ENCODE results near the gene PACS2. TPM values are rescaled to one million over a fixed set of nuclear protein-coding genes. Genes with fewer than 3 reads are reported as not detected.

The PACS2 gene
- total RNA-seq, 3 donors from 2014 or later: 46.0 to 70.9 (median 67.8) TPM

DNA sequence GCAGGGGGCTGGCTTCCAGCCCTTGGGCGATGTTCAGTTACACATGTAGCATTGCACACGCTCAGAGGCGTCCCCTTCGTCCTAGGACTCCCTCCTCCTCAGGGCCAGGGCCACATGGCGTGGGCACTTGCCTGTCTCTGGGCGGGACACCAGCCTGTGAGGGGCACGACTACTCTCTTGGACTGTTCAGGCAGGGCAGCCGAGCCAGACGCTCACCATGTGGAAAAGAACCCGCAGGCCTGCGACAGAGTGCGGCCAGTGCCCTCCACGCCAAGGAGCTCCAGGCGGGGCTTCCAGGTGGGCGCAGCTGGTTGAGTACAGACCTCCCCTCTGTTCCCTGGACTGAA lies 126.0 kb downstream of the PACS2 start:
- Histone ChIP-seq H3K4me1 (no peaks in the 10 kb centered on the region), H3K36me3 (no peaks in the 10 kb centered on the region)
- intact Hi-C loops (cut with DNase I; ENCODE audit: low total_unique reads): no loop called here

DNA sequence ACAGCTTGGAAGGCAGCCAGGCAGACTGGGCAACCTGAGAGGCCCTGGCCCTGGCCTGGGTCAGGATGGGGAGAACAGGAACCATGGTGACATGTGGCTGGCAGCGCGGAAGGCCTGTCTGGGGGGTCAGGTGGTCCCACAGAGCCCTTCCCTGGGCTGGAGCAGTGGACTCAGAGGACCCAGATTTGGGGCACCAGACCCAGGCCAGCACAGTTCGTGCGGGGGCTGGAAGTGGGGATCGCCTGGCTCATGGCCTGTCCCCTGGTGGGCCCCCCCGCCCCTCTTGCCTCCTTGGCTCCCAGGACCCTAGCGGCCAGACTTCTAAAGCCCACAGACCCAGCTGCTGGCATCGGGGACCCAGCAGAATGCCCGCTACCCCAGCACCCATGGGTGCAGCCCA lies 126.4 kb downstream of the PACS2 start:
- no peak for DNase-seq (ENCODE audit: low spot score in 2 of 2)
- Histone ChIP-seq H3K9me3 (no peaks in the 10 kb centered on the region), H3K36me3 (no peaks in the 10 kb centered on the region), H3K27ac (no peak overlapping the region), H3K27me3 (no peaks in the 10 kb centered on the region), H3K4me1 (no peaks in the 10 kb centered on the region), H3K4me3 (no peak overlapping the region)
- intact Hi-C loops (cut with DNase I; ENCODE audit: low total_unique reads): no loop called here
- TF ChIP-seq CTCF (IDR thresholded peaks at IDR 0.05): no peak
- TF ChIP-seq POLR2A (IDR thresholded peaks at IDR 0.05): no peak
- TF ChIP-seq POLR2AphosphoS5 (IDR thresholded peaks at IDR 0.05): no peak

More for the DNA sequence above, 126.0 kb downstream of the PACS2 start:
- H3K9me3 ChIP-seq: no peaks in the 10 kb centered on the region
- DNase-seq (ENCODE audit: low spot score in 2 of 2): no peak
- no peak for TF ChIP-seq CTCF (IDR thresholded peaks at IDR 0.05)
- TF ChIP-seq POLR2AphosphoS5 (IDR thresholded peaks at IDR 0.05): no peak
- TF ChIP-seq POLR2A (IDR thresholded peaks at IDR 0.05): no peak
- H3K27me3 ChIP-seq: no peaks in the 10 kb centered on the region
- H3K27ac ChIP-seq: no peak overlapping the region
- no peak overlapping the region for H3K4me3 ChIP-seq

DNA sequence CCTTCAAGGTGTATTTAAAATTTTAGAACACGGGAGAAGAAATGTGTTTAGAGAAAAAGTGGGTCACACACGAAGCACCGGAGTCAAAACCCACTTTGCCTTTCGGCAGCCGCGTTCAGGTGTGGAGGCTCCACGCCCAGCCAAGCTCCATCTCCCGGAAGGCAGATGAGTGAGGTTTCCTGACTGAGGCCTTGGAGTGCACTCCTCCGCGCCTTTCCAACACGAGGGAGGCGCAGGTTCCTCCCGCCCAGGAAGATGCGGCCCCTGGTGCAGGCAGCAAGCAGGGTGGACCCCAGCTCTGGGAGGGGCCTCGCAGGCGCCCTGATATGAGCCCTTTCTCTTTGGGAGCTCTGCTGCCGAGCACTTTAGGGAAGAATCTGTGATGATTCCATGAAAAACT lies 127.6 kb downstream of the PACS2 start:
- DNase-seq (ENCODE audit: low spot score in 2 of 2): no peak
- no peaks in the 10 kb centered on the region for H3K36me3 ChIP-seq
- intact Hi-C loops (cut with DNase I; ENCODE audit: low total_unique reads): no loop called here
- H3K4me1 ChIP-seq: no peaks in the 10 kb centered on the region
- no peaks in the 10 kb centered on the region for H3K27me3 ChIP-seq
- no peaks in the 10 kb centered on the region for H3K9me3 ChIP-seq
- H3K27ac ChIP-seq: no peak overlapping the region
- no peak overlapping the region for H3K4me3 ChIP-seq
- TF ChIP-seq POLR2A (IDR thresholded peaks at IDR 0.05) (no peak), CTCF (IDR thresholded peaks at IDR 0.05) (no peak), POLR2AphosphoS5 (IDR thresholded peaks at IDR 0.05) (no peak)

GRCh38 chr14:105442834-105443233 lies 128.3 kb downstream of the PACS2 start:
- Histone ChIP-seq H3K4me1 (no peaks in the 10 kb centered on the region), H3K36me3 (no peaks in the 10 kb centered on the region), H3K27ac (no peak overlapping the region), H3K9me3 (no peaks in the 10 kb centered on the region), H3K27me3 (no peaks in the 10 kb centered on the region), H3K4me3 (no peak overlapping the region)
- intact Hi-C loops (cut with DNase I; ENCODE audit: low total_unique reads): no loop called here
- no peak for DNase-seq (ENCODE audit: low spot score in 2 of 2)
- no peak for TF ChIP-seq POLR2AphosphoS5 (IDR thresholded peaks at IDR 0.05)
- TF ChIP-seq POLR2A (IDR thresholded peaks at IDR 0.05): no peak
- no peak for TF ChIP-seq CTCF (IDR thresholded peaks at IDR 0.05)

DNA sequence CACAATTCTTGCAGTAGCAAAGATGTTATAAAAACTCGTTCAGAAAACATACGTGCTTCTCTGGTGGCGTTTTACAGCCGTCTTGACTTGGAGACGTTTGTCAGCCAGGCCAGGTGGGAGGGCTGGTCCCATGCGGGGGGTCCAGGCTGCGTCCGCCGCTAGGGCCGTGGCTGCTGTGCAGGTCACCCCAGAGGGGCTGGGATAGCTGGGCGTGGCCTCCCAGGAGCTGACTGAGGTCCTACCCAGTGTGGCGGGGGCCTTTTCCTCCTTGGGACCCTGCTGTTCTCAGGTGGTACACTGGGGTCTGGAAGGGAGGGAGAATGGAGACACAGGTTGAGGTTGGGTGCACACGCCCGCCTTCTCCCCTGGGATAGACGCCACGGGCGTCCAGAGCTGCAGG lies 130.3 kb downstream of the PACS2 start:
- no peak overlapping the region for H3K27ac ChIP-seq
- H3K4me1 ChIP-seq: no peaks in the 10 kb centered on the region
- no peaks in the 10 kb centered on the region for H3K27me3 ChIP-seq
- intact Hi-C loops (cut with DNase I; ENCODE audit: low total_unique reads): no loop called here
- H3K4me3 ChIP-seq: no peak overlapping the region
- H3K36me3 ChIP-seq: no peaks in the 10 kb centered on the region
- no peak for TF ChIP-seq POLR2AphosphoS5 (IDR thresholded peaks at IDR 0.05)
- no peak for TF ChIP-seq POLR2A (IDR thresholded peaks at IDR 0.05)
- no peak for TF ChIP-seq CTCF (IDR thresholded peaks at IDR 0.05)
- no peak for DNase-seq (ENCODE audit: low spot score in 2 of 2)
- H3K9me3 ChIP-seq: no peaks in the 10 kb centered on the region

Measured in breast epithelium (tissue), 4 donors.